ENCODE data around the gene SOBP. TPM values are rescaled to one million over a fixed set of nuclear protein-coding genes. Genes with fewer than 3 reads are reported as not detected.

SOBP gene, protein sequence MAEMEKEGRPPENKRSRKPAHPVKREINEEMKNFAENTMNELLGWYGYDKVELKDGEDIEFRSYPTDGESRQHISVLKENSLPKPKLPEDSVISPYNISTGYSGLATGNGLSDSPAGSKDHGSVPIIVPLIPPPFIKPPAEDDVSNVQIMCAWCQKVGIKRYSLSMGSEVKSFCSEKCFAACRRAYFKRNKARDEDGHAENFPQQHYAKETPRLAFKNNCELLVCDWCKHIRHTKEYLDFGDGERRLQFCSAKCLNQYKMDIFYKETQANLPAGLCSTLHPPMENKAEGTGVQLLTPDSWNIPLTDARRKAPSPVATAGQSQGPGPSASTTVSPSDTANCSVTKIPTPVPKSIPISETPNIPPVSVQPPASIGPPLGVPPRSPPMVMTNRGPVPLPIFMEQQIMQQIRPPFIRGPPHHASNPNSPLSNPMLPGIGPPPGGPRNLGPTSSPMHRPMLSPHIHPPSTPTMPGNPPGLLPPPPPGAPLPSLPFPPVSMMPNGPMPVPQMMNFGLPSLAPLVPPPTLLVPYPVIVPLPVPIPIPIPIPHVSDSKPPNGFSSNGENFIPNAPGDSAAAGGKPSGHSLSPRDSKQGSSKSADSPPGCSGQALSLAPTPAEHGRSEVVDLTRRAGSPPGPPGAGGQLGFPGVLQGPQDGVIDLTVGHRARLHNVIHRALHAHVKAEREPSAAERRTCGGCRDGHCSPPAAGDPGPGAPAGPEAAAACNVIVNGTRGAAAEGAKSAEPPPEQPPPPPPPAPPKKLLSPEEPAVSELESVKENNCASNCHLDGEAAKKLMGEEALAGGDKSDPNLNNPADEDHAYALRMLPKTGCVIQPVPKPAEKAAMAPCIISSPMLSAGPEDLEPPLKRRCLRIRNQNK
- 1 to 10 TPM in 3 of 4 donors, under 1 TPM in 1; 0.15 to 3.8 (median 1.6) TPM for total RNA-seq

DNA sequence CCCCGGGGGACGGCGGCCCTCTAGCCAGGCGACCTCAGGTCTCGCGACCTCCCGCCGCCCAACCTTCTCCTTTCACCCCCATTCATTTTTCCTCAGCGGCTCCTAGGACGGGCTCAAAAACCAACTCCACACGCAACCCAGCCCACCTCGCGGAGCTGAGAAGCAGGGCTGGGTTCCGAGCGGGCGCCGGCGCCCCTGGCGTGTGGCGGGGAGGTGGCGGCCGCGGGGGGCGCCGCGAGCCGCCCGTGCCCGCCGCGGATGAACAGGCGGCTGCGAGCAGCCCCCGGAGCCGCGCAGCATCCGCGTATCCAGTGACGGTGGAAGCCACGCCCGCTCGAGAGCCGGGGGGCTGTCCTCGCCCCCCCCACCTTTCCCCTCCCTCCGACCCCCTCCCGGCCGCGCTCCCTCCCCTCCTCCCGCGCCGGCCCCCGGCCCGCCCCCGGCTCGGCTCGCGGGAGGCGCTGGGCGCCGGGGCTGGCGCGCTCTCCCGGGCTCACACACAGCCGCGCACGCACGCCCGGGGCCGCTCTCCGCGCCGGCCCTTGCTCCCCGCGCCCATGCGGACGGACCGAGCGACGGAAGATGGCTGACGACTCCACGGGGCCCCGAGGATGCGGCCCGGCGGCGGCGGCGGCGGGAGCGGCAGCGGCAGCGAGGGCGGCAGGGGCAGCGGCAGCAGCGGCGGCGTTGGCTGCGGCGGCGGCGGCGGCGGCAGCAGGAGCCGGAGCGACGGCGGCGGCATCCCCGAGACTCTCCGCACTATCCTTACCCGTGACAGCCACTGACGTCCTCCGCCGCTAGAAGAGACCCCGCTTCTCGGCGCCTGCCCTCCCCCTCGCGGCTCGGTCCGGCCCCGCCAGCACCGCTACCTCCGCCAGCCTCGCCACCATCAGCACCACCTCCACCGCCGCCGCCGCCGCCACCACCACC, at the start of gene SOBP:
SOBP (plus strand) TSS at position 482 of the 930 bp plus-strand sequence. CDS start 500 bp downstream, outside the sequence.
- Histone ChIP-seq H3K36me3 (no peaks in the 10 kb centered on the region), H3K9me3 (no peaks in the 10 kb centered on the region), H3K4me3 (peak within 1 kb of the TSS; percentile 43 to 79 (median 61)), H3K27me3 (peaks cover 0 to 84% (median 0%) of the 10 kb centered on the region in 4 donors), H3K4me1 (peaks cover 20 to 56% (median 22%) of the 10 kb centered on the region in 3 donors), H3K27ac (peak within 1 kb of the TSS; percentile 37 to 88 (median 78))
- 0% methylated on average over 8 of the region's 130 CpGs; no CpG with 5 or more reads in 1 of the 2 donors for WGBS, 2 donors
- no peak for DNase-seq
- intact Hi-C loops (cut with DNase I) = no loop called here
- TF ChIP-seq, protein P1, sequence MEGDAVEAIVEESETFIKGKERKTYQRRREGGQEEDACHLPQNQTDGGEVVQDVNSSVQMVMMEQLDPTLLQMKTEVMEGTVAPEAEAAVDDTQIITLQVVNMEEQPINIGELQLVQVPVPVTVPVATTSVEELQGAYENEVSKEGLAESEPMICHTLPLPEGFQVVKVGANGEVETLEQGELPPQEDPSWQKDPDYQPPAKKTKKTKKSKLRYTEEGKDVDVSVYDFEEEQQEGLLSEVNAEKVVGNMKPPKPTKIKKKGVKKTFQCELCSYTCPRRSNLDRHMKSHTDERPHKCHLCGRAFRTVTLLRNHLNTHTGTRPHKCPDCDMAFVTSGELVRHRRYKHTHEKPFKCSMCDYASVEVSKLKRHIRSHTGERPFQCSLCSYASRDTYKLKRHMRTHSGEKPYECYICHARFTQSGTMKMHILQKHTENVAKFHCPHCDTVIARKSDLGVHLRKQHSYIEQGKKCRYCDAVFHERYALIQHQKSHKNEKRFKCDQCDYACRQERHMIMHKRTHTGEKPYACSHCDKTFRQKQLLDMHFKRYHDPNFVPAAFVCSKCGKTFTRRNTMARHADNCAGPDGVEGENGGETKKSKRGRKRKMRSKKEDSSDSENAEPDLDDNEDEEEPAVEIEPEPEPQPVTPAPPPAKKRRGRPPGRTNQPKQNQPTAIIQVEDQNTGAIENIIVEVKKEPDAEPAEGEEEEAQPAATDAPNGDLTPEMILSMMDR (IDR thresholded peaks at IDR 0.05) = no peak
- TF ChIP-seq POLR2A (IDR thresholded peaks at IDR 0.05) = no peak

DNA sequence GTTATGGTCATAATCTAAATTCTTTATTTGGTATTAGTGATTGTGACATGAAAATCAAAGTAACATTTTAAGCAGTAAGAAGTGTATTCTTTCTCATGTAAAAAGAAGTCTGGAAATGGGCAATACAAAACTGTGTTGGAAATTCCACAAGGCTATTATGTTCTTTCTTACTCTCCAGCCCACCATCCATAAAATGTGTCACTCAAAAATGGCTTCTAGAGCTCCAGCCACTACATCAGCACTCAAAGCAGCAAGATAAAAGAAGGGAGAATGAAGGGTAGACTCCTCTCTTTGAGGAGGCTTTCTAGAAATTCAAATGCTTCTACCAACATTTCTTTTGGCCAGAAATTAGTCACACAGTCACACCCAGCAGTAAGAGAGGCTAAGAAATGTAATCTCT, 49.0 kb upstream of the SOBP start:
- H3K36me3 ChIP-seq = no peaks in the 10 kb centered on the region

DNA sequence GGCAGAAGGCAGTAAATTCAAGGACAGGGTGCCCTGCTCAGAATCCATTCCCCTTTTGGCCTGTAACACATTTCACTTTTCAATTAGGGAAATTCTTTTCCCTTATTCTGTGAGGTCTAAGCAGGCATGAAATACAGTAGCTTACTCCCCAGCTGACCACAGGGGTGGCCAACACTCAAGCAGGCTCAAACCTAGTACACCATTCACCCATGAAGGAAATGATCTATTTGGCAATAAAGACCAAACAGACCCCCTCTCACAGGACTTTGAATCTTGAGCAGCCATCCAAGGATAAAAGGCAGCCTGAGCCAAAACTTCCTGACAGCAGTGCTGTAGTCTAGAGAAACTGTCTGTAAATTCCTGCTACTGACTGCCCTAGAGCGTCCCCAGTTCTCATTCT, 48.2 kb upstream of the SOBP start:
- intact Hi-C loops (cut with DNase I) = no loop called here
- no peaks in the 10 kb centered on the region for H3K27me3 ChIP-seq
- no peaks in the 10 kb centered on the region for H3K9me3 ChIP-seq
- H3K4me1 ChIP-seq = no peaks in the 10 kb centered on the region
- no peak overlapping the region for H3K27ac ChIP-seq
- TF ChIP-seq POLR2A (IDR thresholded peaks at IDR 0.05) = no peak
- TF ChIP-seq, protein P1 (IDR thresholded peaks at IDR 0.05) = no peak
- no peak overlapping the region for H3K4me3 ChIP-seq
- H3K36me3 ChIP-seq = no peaks in the 10 kb centered on the region
- DNase-seq = no peak
- 100% methylated on average over 1 of the region's 1 CpG; no CpG with 5 or more reads in 1 of the 2 donors for WGBS, 2 donors

More for the DNA sequence above, 49.0 kb upstream of the SOBP start:
- H3K27ac ChIP-seq = no peak overlapping the region
- TF ChIP-seq, protein P1 (IDR thresholded peaks at IDR 0.05) = no peak
- no peak for TF ChIP-seq POLR2A (IDR thresholded peaks at IDR 0.05)
- no peak overlapping the region for H3K4me3 ChIP-seq
- intact Hi-C loops (cut with DNase I) = no loop called here
- no peaks in the 10 kb centered on the region for H3K27me3 ChIP-seq
- no peaks in the 10 kb centered on the region for H3K9me3 ChIP-seq
- H3K4me1 ChIP-seq = no peaks in the 10 kb centered on the region
- no peak for DNase-seq

DNA sequence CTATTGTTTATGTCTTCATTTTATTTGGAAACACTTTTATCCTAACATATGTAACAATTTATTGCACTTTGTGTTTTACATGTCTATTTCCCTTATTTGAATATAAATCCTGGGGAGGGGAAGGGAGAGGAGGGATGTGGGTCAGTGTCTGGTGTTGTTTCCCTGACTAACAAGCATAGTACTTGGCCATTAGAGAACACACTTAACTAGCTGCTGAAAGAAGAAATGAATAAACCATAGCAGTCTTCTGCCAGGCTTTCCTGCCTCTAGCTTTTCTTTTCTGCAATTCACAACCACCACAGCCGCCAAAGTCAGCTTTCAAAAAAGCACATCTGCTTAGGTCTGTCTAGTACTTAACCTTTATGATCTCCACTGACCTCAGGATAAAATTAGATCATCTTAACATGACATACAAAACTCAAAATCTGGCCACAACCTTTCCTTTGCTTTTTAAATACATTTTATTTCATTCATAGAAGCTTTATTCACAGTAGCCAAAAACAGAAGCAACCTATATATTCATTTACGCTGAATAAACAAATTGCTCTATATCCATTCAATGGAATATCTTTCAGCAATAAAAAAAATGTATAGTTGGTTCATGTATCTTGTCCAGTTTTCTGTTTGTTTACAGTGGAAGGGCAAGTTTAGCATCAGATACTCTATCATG, 46.8 kb upstream of the SOBP start:
- no peak for TF ChIP-seq POLR2A (IDR thresholded peaks at IDR 0.05)
- TF ChIP-seq, protein P1 (IDR thresholded peaks at IDR 0.05) = no peak
- intact Hi-C loops (cut with DNase I) = no loop called here
- H3K4me1 ChIP-seq = no peaks in the 10 kb centered on the region

More for the DNA sequence above, 46.8 kb upstream of the SOBP start:
- Histone ChIP-seq H3K36me3 (peaks cover 0 to 7% (median 0%) of the 10 kb centered on the region in 3 donors), H3K27ac (no peak overlapping the region), H3K4me3 (no peak overlapping the region), H3K27me3 (no peaks in the 10 kb centered on the region), H3K9me3 (peaks cover 0 to 10% (median 9%) of the 10 kb centered on the region in 3 donors)
- WGBS, 2 donors = 82 to 92% methylated on average over 2 of the region's 2 CpGs
- no peak for DNase-seq

All from esophagus squamous epithelium (tissue), 5 donors.